Peyer's patch (tissue), 4 donors: Measurements from ENCODE around the gene ENTPD1. TPM values are rescaled to one million over a fixed set of nuclear protein-coding genes. Genes with fewer than 3 reads are reported as not detected.

Source experiments
- DNase-seq, 3 donors: peaks; one replicate each; pipeline ENCODE4 v3.0.0-alpha.2; 2017 to 2019
- H3K27ac ChIP-seq, 4 donors: fragments of 200-600 bp; sonication (generic); one replicate each; pipeline ENCODE4 v1.5.1; 2016 to 2019
- H3K27me3 ChIP-seq, 2 donors: fragments of 200-600 bp; sonication (generic); one replicate each; pipeline ENCODE4 v1.5.1; 2019
- H3K36me3 ChIP-seq, 3 donors: fragments of 200-600 bp; sonication (generic); one replicate each; pipeline ENCODE4 v1.5.1; 2016 to 2019
- H3K4me1 ChIP-seq, 4 donors: fragments of 200-600 bp; sonication (generic); one replicate each; pipeline ENCODE4 v1.5.1; 2016 to 2019
- H3K4me3 ChIP-seq, 4 donors: fragments of 200-600 bp; sonication (generic); 1 replicate in 3 of 4; 2 replicates in 1 of 4; pipeline ENCODE4 v1.5.1; 2016 to 2019; ENCODE audit warnings: mild to moderate bottlenecking in 1 of 4
- H3K9me3 ChIP-seq, 4 donors: fragments of 200-600 bp; sonication (generic); one replicate each; pipeline ENCODE4 v1.5.1; 2016 to 2019; ENCODE audit warnings: mild to moderate bottlenecking in 1 of 4
- CTCF ChIP-seq, 6 experiments: fragments of 450-650 bp in 4 of 6; fragments of 200-600 bp in 2 of 6; sonication (generic) in 1 of 6; IDR thresholded peaks; one replicate each; pipeline ENCODE4 v1.5.1; 2017 to 2019; ENCODE audit warnings: antibody characterized with exemption in 6 of 6, mild to moderate bottlenecking in 3 of 6, moderate library complexity in 1 of 6
- POLR2A ChIP-seq, 2 donors: fragments of 450-650 bp; IDR thresholded peaks; one replicate each; pipeline ENCODE4 v1.5.1; 2017; ENCODE audit warnings: antibody characterized with exemption in 2 of 2, mild to moderate bottlenecking in 2 of 2, moderate library complexity in 2 of 2
- total RNA-seq, 4 donors: library from RNA; depleted of rRNA; stranded (reverse); fragments of >200 nt; gene quantifications; one replicate each; pipeline ENCODE4 v1.1.0, GENCODE V29; 2016

The ENTPD1 gene
- total RNA-seq, 4 donors from 2014 or later = 5.8 to 73.4 (median 16.8) TPM

DNA sequence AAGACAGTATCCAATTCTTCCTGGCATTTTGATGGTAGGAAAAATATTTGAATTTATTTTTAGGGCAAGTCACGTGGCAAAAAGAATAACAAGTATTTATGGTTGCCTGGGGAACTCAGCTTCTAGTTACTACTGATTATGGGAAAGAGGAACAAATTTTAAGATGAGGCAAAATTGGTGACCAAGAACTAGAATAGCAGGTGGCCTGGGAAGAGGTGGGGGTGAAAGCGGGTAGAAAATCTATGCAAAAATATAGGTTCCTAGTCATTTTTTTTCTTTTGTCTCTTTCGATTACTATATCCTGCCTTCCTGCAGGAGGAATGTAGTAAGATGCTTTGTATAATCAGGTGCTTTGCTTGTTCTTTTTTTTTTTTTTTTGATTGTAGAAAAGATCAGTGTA is 27.8 kb downstream of the ENTPD1 start:
- TF ChIP-seq CTCF (IDR thresholded peaks at IDR 0.05) (no peak), POLR2A (IDR thresholded peaks at IDR 0.05) (no peak)
- Histone ChIP-seq H3K27me3 (no peaks in the 10 kb centered on the region), H3K9me3 (no peaks in the 10 kb centered on the region), H3K36me3 (no peaks in the 10 kb centered on the region), H3K4me1 (peaks cover 0 to 3% (median 0%) of the 10 kb centered on the region in 4 donors), H3K4me3 (no peak overlapping the region), H3K27ac (peak overlapping the region in 1 of 4 donors; percentile 73)
- peak in 1 of 3 donors; percentile 32 for DNase-seq

- Histone ChIP-seq H3K4me1 (peaks cover 0 to 3% (median 0%) of the 10 kb centered on the region in 4 donors), H3K27ac (peak overlapping the region in 3 of 4 donors; percentile 12 to 73 (median 41)), H3K9me3 (no peaks in the 10 kb centered on the region), H3K36me3 (no peaks in the 10 kb centered on the region), H3K27me3 (no peaks in the 10 kb centered on the region), H3K4me3 (no peak overlapping the region)
- TF ChIP-seq POLR2A (IDR thresholded peaks at IDR 0.05) = no peak
- no peak for TF ChIP-seq CTCF (IDR thresholded peaks at IDR 0.05)
- no peak for DNase-seq
Observed at GRCh38 chr10:95784279-95784913, 28.4 kb downstream of the ENTPD1 start.

DNA sequence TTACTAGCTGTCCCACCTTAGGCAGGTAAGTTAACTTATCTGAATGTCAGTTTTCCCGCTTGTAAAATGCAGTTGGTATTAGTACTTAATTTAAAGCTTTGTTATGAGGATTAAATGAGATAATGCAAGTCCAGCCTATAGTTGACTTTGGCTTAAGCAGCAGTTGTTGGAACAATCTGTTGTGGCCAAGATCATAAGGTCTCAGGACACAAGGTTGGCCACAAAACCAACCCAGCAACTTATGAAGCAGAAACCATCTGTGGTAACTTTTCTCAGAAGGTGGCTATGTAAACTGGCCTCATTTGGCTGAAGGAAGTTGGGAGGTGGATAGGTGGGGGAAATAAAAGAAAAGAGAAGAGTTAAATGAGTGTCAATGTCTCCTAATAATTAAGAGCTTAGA is 29.4 kb downstream of the ENTPD1 start:
- Histone ChIP-seq H3K36me3 (no peaks in the 10 kb centered on the region), H3K27ac (peak overlapping the region in 2 of 4 donors; percentile 41 to 73), H3K4me1 (peaks cover 0 to 3% (median 0%) of the 10 kb centered on the region in 4 donors), H3K4me3 (no peak overlapping the region), H3K9me3 (no peaks in the 10 kb centered on the region), H3K27me3 (no peaks in the 10 kb centered on the region)
- TF ChIP-seq CTCF (IDR thresholded peaks at IDR 0.05) = no peak
- DNase-seq = peak in 1 of 3 donors; percentile 55

DNA sequence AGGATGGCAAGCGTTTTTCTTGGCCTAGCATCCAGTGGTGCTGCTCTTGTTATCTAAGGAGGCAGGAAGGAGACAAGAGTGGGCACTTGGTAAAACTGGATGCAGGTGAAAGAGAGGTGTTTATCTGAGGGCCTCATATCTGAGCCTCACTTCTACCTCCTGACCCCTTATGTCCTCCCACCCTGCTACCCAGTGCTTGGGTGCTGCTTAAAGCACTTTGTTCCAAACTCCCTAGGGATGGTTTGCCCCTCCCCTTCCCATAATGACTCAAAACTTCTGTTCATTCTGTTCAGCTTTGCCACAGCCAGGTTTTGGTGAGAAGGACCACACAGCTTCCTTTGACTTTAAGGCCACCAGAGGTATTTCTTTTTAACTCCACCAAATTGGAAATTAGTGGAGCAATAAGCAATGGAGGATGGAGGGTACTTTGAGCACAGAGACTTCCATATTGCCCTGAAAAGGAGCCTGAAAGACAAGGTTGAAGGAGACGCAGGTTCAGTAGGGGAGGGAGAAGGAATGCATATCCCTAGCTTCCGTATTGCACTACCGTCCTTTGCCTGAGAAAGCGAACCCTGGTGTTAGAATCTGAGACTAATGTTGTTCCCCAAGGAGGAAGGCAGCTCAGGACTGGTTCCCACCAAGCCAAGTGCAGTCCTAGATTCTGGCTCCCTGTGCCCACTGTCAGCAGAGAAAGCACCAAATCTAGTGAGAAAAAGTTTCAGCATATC is 30.1 kb downstream of the ENTPD1 start:
- no peak for TF ChIP-seq CTCF (IDR thresholded peaks at IDR 0.05)
- no peak for TF ChIP-seq POLR2A (IDR thresholded peaks at IDR 0.05)
- peak overlapping the region in 2 of 4 donors; percentile 12 to 73 for H3K27ac ChIP-seq
- no peaks in the 10 kb centered on the region for H3K36me3 ChIP-seq

GRCh38 chr10:95787447-95787846 is 31.5 kb downstream of the ENTPD1 start:
- Histone ChIP-seq H3K4me3 (no peak overlapping the region), H3K27me3 (no peaks in the 10 kb centered on the region), H3K4me1 (peaks cover 0 to 4% (median 4%) of the 10 kb centered on the region in 4 donors), H3K9me3 (no peaks in the 10 kb centered on the region), H3K36me3 (no peaks in the 10 kb centered on the region), H3K27ac (peak overlapping the region in 1 of 4 donors; percentile 1)
- TF ChIP-seq POLR2A (IDR thresholded peaks at IDR 0.05) (no peak), CTCF (IDR thresholded peaks at IDR 0.05) (no peak)
- no peak for DNase-seq

More for the DNA sequence above, 30.1 kb downstream of the ENTPD1 start:
- no peak overlapping the region for H3K4me3 ChIP-seq
- no peaks in the 10 kb centered on the region for H3K27me3 ChIP-seq
- H3K9me3 ChIP-seq = no peaks in the 10 kb centered on the region
- no peak for DNase-seq
- H3K4me1 ChIP-seq = peaks cover 0 to 3% (median 0%) of the 10 kb centered on the region in 4 donors
